ENCODE results near the gene MYO1B. TPM values are rescaled to one million over a fixed set of nuclear protein-coding genes. Genes with fewer than 3 reads are reported as not detected.

MYO1B gene
- total and polyA plus RNA-seq, 2 experiments from 2014 or later = 126 to 197 TPM

DNA sequence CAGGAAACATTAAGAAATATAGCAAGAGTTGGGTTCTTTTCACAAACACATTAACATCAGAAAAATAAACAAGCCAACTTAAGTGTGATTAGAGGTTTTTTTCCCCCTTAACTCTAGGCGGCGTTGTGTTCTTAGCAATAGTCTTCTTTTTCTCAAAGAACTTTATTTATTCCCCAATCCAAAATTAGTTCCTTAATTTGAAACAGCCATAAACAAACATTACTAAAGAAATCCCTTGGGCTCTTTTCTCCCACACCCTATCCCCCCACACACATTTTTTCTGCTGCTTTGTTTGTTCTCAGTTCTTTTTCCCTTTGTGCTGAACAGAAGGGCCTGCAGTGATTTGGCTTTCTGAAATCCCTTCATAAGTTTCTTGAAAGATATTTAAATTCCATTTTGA lies 13.2 kb upstream of the MYO1B start:
- H3K36me3 ChIP-seq (ENCODE audit: low read depth) = no peaks in the 10 kb centered on the region
- DNase-seq = peak; percentile 73
- in situ Hi-C loops (cut with MboI) = no loop called here
- H2AFZ ChIP-seq = peak overlapping the region; percentile 53
- peak overlapping the region; percentile 51 for H3K27ac ChIP-seq
- no peaks in the 10 kb centered on the region for H3K27me3 ChIP-seq (replicated peaks; ENCODE audit: insufficient read depth)
- H3F3A ChIP-seq (ENCODE audit: insufficient read depth) = peaks cover 32% of the 10 kb centered on the region
- H4K20me1 ChIP-seq (ENCODE audit: insufficient read depth) = no peaks in the 10 kb centered on the region
- no peaks in the 10 kb centered on the region for H3K79me2 ChIP-seq (ENCODE audit: insufficient read depth)
- H3K4me2 ChIP-seq (ENCODE audit: unreplicated experiment) = peak overlapping the region; percentile 55
- WGBS, 2 experiments (ENCODE audit: low coverage in 1 of 2, low lambda C conversion rate in 2 of 2, missing lambda C conversion rate in 2 of 2) = 0 to 4% methylated on average over 2 of the region's 2 CpGs
- H3K9ac ChIP-seq = peak overlapping the region; percentile 36
- H3K9me2 ChIP-seq (ENCODE audit: insufficient read depth) = no peaks in the 10 kb centered on the region
- H3K4me3 ChIP-seq = no peak overlapping the region; the same call in 1 of the 2 replicates
- H3K4me1 ChIP-seq (ENCODE audit: insufficient read depth) = peaks cover 44% of the 10 kb centered on the region
- H3K9me3 ChIP-seq (ENCODE audit: low read depth) = no peaks in the 10 kb centered on the region
- TF ChIP-seq EZH2 (IDR thresholded peaks at IDR 0.05; ENCODE audit: insufficient read depth, poor library complexity, severe bottlenecking) (no peak), EZH2phosphoT487 (IDR thresholded peaks at IDR 0.05; ENCODE audit: insufficient read depth, low read depth) (no peak)

DNA sequence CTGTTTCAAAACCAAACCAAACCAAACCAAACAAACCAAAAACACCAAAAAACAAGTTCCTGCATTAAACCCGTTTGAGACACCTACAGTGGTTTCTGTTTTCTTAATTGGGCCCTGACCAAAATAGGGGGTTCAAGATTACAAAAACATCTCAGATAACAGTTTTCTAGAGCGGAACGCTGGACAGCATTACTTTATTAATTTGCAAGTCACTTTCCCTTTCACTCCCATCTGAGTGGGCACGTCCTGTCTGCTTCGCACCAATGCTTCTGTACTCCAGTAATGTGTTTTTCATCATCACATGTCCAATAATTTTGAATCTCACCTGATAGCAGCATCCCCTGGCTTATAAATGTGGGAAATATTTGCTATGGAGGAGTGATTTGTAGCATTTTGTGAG lies 11.7 kb upstream of the MYO1B start:
- Histone ChIP-seq H3K4me3 (no peak overlapping the region), H3K27ac (no peak overlapping the region), H3K9me2 (ENCODE audit: insufficient read depth) (no peaks in the 10 kb centered on the region), H3K4me1 (ENCODE audit: insufficient read depth) (peaks cover 43% of the 10 kb centered on the region), H3K27me3 (replicated peaks; ENCODE audit: insufficient read depth) (no peaks in the 10 kb centered on the region), H3F3A (ENCODE audit: insufficient read depth) (peaks cover 32% of the 10 kb centered on the region), H2AFZ (no peak overlapping the region), H3K36me3 (ENCODE audit: low read depth) (no peaks in the 10 kb centered on the region), H4K20me1 (ENCODE audit: insufficient read depth) (no peaks in the 10 kb centered on the region), H3K79me2 (ENCODE audit: insufficient read depth) (no peaks in the 10 kb centered on the region), H3K9ac (no peak overlapping the region), H3K4me2 (ENCODE audit: unreplicated experiment) (no peak overlapping the region), H3K9me3 (ENCODE audit: low read depth) (no peaks in the 10 kb centered on the region)
- WGBS, 2 experiments (ENCODE audit: low coverage in 1 of 2, low lambda C conversion rate in 2 of 2, missing lambda C conversion rate in 2 of 2) = 78 to 79% methylated on average over 5 of the region's 5 CpGs
- in situ Hi-C loops (cut with MboI) = no loop called here
- TF ChIP-seq EZH2phosphoT487 (IDR thresholded peaks at IDR 0.05; ENCODE audit: insufficient read depth, low read depth) = no peak
- TF ChIP-seq EZH2 (IDR thresholded peaks at IDR 0.05; ENCODE audit: insufficient read depth, poor library complexity, severe bottlenecking) = no peak
- no peak for DNase-seq

DNA sequence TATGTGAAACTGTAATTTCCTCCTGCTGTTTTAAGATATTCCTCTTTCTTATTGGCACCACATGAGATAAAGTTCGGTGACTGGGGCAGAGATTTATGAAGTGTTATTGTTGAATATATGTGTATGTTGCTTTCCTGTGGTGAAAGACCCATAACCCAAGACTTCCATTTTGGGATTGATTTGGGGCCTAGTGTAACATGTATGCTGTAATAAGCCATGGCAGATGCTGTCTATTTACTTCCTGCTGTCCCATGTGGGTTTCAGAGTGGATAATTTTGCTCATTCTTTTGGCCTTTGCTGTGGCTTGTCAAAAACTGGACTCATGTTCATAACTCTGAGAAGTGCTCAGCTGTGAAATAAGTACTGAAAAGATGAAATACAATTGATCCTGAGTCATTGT lies 10.8 kb upstream of the MYO1B start:
- 85 to 89% methylated on average over 1 of the region's 1 CpG for WGBS, 2 experiments (ENCODE audit: low coverage in 1 of 2, low lambda C conversion rate in 2 of 2, missing lambda C conversion rate in 2 of 2)
- in situ Hi-C loops (cut with MboI) = no loop called here

DNA sequence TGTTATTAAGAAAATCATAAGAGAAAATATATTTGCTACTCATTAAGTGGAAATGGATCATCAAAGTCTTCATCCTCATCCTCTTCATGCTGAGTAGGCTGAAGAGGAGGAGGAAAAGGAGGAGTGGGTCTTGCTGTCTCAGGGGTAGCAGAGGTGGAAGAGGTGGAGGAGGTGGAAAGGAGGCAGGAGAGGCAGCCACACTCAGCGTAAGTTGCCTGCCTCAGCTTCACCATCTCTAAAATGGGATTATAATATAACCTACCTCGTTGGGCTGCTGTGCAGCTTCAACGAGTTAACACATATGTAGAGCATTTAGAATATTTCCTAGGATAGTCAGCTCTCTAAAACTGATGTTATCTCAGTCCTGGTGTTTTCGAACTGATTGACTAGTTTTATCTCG lies 4.3 kb upstream of the MYO1B start:
- H3K9me3 ChIP-seq (ENCODE audit: low read depth) = no peaks in the 10 kb centered on the region
- H3K36me3 ChIP-seq (ENCODE audit: low read depth) = no peaks in the 10 kb centered on the region
- H3K9ac ChIP-seq = no peak overlapping the region
- H3K4me3 ChIP-seq = no peak overlapping the region
- H3K27me3 ChIP-seq (replicated peaks; ENCODE audit: insufficient read depth) = no peaks in the 10 kb centered on the region
- TF ChIP-seq EZH2 (IDR thresholded peaks at IDR 0.05; ENCODE audit: insufficient read depth, poor library complexity, severe bottlenecking) (no peak), EZH2phosphoT487 (IDR thresholded peaks at IDR 0.05; ENCODE audit: insufficient read depth, low read depth) (no peak)
- peaks cover 4% of the 10 kb centered on the region for H3K79me2 ChIP-seq (ENCODE audit: insufficient read depth)
- no peak overlapping the region for H2AFZ ChIP-seq
- DNase-seq = no peak
- H3K4me2 ChIP-seq (ENCODE audit: unreplicated experiment) = no peak overlapping the region
- H3F3A ChIP-seq (ENCODE audit: insufficient read depth) = peaks cover 20% of the 10 kb centered on the region
- H4K20me1 ChIP-seq (ENCODE audit: insufficient read depth) = no peaks in the 10 kb centered on the region
- H3K9me2 ChIP-seq (ENCODE audit: insufficient read depth) = no peaks in the 10 kb centered on the region
- in situ Hi-C loops (cut with MboI) = no loop called here
- WGBS, 2 experiments (ENCODE audit: low coverage in 1 of 2, low lambda C conversion rate in 2 of 2, missing lambda C conversion rate in 2 of 2) = 98% methylated on average over 5 of the region's 5 CpGs
- no peak overlapping the region for H3K27ac ChIP-seq
- H3K4me1 ChIP-seq (ENCODE audit: insufficient read depth) = no peaks in the 10 kb centered on the region

More for the DNA sequence above, 10.8 kb upstream of the MYO1B start:
- no peak overlapping the region for H3K27ac ChIP-seq
- TF ChIP-seq EZH2 (IDR thresholded peaks at IDR 0.05; ENCODE audit: insufficient read depth, poor library complexity, severe bottlenecking) = no peak
- no peak for TF ChIP-seq EZH2phosphoT487 (IDR thresholded peaks at IDR 0.05; ENCODE audit: insufficient read depth, low read depth)
- no peak overlapping the region for H3K9ac ChIP-seq
- no peaks in the 10 kb centered on the region for H4K20me1 ChIP-seq (ENCODE audit: insufficient read depth)
- no peak overlapping the region for H2AFZ ChIP-seq
- no peak for DNase-seq
- no peak overlapping the region for H3K4me2 ChIP-seq (ENCODE audit: unreplicated experiment)
- H3F3A ChIP-seq (ENCODE audit: insufficient read depth) = peaks cover 32% of the 10 kb centered on the region
- H3K4me3 ChIP-seq = no peak overlapping the region
- H3K9me3 ChIP-seq (ENCODE audit: low read depth) = no peaks in the 10 kb centered on the region
- H3K9me2 ChIP-seq (ENCODE audit: insufficient read depth) = no peaks in the 10 kb centered on the region
- H3K27me3 ChIP-seq (replicated peaks; ENCODE audit: insufficient read depth) = no peaks in the 10 kb centered on the region
- H3K79me2 ChIP-seq (ENCODE audit: insufficient read depth) = no peaks in the 10 kb centered on the region
- H3K36me3 ChIP-seq (ENCODE audit: low read depth) = no peaks in the 10 kb centered on the region
- H3K4me1 ChIP-seq (ENCODE audit: insufficient read depth) = peaks cover 35% of the 10 kb centered on the region

DNA sequence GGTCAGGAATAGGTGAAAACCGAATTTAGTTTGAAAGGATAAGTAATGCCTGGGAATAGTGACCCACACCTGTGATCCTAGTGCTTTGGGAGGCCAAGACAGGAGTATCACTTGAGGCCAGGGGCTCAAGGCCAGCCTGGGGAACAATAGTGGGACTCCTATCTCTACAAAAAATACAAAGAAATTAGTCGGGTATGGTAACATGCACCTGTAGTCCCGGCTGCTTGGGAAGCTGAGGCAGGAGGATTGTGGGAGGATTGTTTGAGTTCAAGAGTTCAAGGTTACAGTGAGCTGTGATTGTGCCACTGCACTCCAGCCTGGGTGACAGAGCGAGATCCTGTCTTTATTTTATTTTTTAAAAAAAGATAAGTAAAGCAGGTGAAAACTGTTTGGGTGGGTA lies 3.8 kb upstream of the MYO1B start:
- Histone ChIP-seq H3K79me2 (ENCODE audit: insufficient read depth) (peaks cover 9% of the 10 kb centered on the region), H3K4me1 (ENCODE audit: insufficient read depth) (no peaks in the 10 kb centered on the region), H3K4me2 (ENCODE audit: unreplicated experiment) (no peak overlapping the region), H2AFZ (no peak overlapping the region), H3K27ac (no peak overlapping the region), H3K9me2 (ENCODE audit: insufficient read depth) (no peaks in the 10 kb centered on the region), H3F3A (ENCODE audit: insufficient read depth) (peaks cover 23% of the 10 kb centered on the region), H4K20me1 (ENCODE audit: insufficient read depth) (no peaks in the 10 kb centered on the region), H3K27me3 (replicated peaks; ENCODE audit: insufficient read depth) (no peaks in the 10 kb centered on the region), H3K9me3 (ENCODE audit: low read depth) (no peaks in the 10 kb centered on the region), H3K4me3 (no peak overlapping the region), H3K36me3 (ENCODE audit: low read depth) (no peaks in the 10 kb centered on the region), H3K9ac (no peak overlapping the region)
- DNase-seq = no peak
- in situ Hi-C loops (cut with MboI) = no loop called here
- TF ChIP-seq EZH2 (IDR thresholded peaks at IDR 0.05; ENCODE audit: insufficient read depth, poor library complexity, severe bottlenecking) = no peak
- no peak for TF ChIP-seq EZH2phosphoT487 (IDR thresholded peaks at IDR 0.05; ENCODE audit: insufficient read depth, low read depth)
- 97 to 99% methylated on average over 4 of the region's 4 CpGs for WGBS, 2 experiments (ENCODE audit: low coverage in 1 of 2, low lambda C conversion rate in 2 of 2, missing lambda C conversion rate in 2 of 2)

Data from GM23248 (cell line).